HG03342 (cell line): ENCODE results near the gene TYROBP.
"Not testable (repeated sequence)": the region's sequence is repeated elsewhere in the genome, so short reads cannot be mapped to it uniquely, and the experiment has no call there.

ENCODE experiments used
- ATAC-seq: cut with Tn5 transposase; IDR thresholded peaks from one replicate; pipeline ENCODE4 v1.9.1; 2021; ENCODE audit warnings: mild to moderate bottlenecking, moderate library complexity; ENCODE audit not compliant: unreplicated experiment

The TYROBP gene

DNA sequence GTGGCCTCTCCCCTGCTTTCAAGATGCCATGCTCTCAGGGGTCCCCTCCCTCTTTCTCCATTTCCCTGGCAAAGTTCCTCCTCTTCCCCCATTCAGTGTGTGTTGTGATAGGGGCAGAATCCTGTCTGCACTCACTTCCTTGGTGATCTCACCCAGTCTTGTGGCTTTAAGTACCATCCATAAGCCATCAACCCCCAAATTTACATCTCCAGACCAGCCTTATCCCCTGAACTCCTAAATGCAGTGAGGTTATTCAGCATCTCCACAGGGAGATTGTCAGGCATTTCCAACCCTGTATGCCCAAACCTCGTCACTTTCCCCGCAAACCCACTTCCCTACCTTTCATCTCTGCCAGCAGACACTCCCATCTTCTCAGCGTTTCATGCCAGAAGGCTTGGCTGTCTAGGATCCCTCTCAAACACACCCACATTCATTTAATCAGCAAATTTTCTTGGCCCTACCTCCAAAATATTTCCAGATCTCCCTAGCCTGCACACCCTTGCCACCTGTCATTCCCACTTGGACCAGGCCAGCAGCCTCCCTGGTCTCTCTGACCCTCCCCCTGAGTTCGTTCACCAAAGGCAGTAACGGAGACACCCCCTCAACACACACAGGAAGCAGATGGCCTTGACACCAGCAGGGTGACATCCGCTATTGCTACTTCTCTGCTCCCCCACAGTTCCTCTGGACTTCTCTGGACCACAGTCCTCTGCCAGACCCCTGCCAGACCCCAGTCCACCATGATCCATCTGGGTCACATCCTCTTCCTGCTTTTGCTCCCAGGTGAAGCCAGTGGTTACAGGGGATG, 6.0 kb downstream of the TYROBP start, which contains the start of gene HCST:
Gene HCST, plus strand, starts transcription at position 676 of the 808 bp plus-strand sequence. Its CDS starts 65 bp downstream, at position 741.
- no peak for ATAC-seq

DNA sequence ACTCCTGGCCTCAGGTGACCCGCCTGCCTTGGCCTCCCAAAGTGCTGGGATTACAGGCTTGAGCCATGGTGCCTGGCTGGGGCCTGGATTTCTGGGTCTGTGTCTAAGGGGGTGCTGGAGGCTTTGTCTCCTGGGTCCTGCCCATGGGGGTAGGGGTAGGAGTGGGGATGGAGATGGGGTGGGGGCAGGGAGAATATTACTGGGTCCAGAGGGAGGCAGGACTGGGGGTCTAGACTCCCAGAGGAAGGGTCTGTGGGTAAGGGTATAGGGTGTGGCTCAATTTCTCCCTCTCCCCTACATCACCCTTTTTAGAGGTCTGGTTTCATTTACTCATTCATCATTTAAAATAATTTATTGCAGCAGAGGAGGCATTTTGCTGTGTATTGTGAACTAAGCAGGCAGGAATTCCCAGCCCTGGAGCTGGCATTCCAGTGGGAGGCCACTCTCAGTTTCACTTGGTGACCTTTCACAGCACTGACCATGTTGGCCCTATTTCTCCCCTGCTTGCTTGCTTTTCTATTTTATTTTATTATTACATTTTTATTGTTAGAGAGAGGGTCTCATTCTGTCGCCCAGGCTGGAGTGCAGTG, 6.9 kb downstream of the TYROBP start:
- no peak for ATAC-seq

GRCh38 chr19:35899547-35900214, 8.4 kb downstream of the TYROBP start:
- no peak for ATAC-seq

- ATAC-seq, result no peak
Measured at GRCh38 chr19:35898499-35898809, 9.6 kb downstream of the TYROBP start.

DNA sequence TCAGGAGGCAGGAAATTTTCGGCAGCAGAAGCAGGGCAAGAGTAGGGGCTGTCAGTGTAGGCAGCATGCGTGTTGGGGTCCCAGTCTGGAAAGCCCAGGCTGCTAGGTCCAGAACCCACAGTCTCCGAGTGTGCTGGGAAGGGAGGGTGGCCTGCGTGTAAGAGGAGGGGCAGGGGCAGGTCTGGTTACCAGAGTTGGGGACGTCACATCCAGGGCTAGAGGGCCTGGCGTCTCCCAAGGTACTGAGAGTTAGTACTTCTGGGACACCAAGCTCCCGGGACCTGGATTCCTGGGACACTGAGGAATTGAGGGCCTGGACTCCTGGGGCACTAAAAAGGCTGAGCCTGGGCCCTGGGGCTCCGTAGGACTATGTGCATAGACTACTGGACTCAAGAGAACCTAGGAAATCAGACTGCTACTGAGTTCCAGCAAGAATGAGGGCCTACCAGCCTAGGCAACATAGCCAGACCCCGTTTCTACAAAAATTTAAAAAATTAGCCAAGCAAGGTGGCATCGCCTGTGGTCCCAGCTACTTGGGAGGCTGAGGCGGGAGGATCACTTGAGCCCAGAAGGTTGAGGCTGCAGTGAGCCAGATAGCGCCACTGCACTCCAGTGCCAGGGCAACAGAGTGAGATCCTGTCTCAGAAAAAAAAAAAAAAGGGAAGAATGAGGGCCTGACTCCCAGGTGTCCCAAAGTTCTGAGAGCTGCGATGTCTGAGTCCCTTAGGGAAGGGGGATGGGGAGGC, 10.2 kb downstream of the TYROBP start:
- no peak for ATAC-seq

GRCh38 chr19:35896643-35897040, 11.5 kb downstream of the TYROBP start:
- ATAC-seq, result no peak

- no peak for ATAC-seq
Measured at GRCh38 chr19:35895911-35896642, 12.0 kb downstream of the TYROBP start.

DNA sequence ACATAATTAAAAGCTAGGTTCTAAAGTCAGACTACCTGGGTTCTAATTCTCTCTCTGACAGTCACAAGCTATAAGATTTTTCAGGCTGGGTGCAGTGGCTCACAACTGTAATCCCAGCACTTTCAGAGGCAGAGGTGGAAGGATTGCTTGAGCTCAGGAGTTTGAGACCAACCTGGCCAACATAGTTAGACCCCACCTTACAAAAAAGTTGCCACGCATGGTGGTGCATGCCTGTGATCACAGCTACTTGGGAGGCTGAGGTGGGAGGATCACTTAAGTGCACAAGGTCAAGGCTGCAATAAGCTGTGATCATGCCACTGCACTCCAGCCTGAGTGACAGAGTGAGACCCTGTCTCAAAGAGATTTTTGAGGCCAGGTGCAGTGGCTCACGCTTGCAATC, 13.8 kb downstream of the TYROBP start:
- no peak for ATAC-seq

- not testable (repeated sequence) for ATAC-seq
Measured at GRCh38 chr19:35891819-35892218, 16.3 kb downstream of the TYROBP start.

GRCh38 chr19:35890113-35890650, 17.9 kb downstream of the TYROBP start:
- ATAC-seq, result no peak

DNA sequence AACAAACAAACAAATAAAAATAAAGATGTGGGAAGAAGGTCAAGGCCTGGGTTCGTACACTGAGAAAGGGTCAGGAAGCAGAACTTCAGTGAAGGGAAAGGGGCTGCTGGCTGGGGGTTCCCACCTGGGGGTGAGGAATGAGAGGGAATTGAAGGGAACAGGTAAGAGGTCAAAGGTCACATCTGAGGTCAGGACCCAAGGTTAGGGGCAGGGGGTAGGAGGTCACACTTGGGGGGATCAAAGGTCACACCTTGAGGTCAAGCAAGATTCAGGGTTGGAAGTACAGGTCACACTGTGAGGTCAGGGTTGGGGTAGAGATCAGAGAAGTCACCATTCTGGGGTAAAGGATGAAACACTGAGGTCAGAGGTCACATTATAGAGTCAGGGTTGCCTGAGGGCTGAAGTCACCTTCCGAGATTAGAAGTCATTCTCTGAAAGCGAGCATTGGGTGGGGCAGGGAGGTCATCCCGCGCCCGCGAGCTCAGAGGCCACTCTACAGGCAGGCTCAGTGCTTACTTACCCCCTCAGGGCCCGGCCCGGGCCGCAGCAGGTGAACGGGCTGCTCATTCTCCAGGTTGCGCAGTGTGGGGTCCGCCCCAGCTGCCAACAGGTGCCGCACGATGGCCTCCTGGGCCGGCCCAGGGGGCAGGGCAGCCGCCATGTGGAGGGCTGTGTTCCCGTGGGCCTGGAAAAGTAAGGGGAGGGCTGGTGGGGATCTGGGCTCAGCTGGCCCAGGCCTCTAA, 18.6 kb downstream of the TYROBP start:
- ATAC-seq, result no peak

DNA sequence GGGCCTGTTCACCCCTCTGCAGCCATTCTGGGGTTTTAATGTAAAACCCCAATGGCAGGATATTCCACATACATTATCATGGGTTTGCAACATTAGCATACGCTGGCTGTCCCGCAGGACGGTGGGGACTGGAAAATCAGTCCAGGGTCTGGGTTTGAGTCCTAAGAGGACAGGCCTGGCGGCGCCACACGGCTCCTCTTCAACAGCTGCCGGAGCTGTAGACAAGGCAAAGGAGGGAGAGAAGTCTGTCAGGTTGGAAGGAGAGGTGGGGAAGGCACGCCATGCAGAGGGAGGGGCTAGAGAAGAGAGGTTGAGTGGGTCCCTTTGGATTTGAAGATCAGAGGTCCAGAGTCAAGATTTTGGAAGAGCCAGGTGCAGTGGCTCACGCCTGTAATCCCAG, 19.7 kb downstream of the TYROBP start:
- ATAC-seq, result no peak

DNA sequence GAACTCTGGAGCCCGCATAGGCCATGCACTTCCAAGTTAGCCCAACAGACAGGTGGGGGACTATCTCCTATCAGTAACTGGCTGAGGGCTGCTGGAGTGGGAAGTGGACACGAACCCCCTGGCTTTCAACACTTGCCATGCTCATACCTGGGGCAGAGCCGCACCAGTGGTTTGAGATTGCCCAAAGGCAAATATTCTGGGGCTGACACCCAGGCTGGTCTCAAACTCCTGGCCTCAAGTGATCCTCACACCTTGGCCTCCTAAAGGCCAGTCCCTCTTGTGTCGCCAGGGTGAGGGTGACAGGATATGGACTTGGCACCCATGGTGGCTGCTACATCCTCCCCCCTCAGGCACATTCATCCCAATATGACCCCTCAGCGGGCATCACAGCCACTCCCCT, 20.9 kb downstream of the TYROBP start:
- no peak for ATAC-seq

DNA sequence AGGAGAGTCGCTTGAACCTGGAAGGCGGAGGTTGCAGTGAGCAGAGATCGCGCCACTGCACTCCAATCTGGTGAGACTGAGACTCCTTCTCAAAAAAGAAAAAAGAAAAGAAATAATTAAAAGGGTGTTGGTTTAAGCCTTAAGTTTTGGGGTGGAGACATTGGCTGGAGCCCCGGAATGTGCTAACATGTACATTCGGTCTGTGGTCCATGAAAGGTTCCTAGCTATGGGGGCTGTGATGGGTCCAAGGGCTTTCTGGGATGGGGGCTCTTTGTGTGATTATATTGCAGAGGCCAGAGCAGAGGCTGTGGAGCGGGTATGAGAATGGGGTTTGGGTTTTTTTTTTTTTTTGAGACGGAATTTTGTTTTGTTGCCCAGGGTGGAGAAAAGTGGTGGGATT, 22.2 kb downstream of the TYROBP start:
- ATAC-seq, result no peak

DNA sequence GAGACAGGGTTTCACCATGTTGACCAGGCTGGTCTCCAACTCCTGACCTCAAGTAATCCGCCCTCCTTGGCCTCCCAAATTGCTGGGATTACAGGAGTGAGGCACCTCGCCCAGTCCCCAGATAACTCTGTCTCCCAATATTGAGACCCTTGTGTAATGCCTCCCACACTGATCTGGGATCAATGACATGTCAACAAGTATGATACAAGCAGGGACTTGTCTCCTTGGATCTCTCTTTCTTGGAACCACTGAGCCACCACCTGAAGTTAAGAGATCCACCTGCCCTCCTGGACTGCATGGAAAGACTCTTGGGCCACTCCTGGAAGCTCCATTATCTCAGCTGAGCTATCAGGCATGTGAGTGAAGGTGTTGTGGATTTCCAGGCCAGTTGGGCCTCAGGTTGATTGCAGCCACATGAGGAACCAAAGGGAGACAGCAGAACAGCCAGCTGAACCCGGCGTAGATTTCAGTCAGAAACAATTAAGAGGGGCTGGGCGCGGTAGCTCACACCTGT, 22.8 kb downstream of the TYROBP start:
- ATAC-seq, result no peak

- no peak for ATAC-seq
Measured at GRCh38 chr19:35883882-35884281, 24.2 kb downstream of the TYROBP start.

- no peak for ATAC-seq
Measured at GRCh38 chr19:35882114-35882832, 25.8 kb downstream of the TYROBP start.

DNA sequence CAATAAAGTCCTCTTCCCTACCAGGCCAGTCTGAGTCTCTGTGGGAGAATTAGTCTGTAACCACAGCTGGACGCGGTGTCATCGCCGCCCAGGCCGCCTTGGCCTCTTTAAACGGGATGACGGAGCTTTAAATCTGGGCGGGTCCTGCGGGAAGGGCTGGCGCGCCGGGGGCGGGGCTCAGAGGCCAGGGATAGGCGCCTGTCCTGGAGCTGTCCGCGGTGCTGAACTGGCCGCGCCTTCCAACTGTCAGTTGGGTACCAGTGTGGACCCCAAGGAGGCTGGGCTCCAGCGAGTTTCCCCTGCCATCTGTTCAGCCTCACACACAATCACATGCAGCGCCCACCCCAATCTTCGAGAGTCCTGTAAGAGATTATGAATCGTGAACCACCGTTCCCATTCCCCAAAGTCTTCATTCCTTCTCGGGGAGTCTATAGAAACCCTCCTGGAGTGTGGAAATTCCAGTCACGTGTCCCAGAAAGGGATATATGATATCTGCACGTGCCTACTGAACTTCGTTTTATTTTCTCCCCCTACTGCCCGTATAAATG, 28.3 kb downstream of the TYROBP start:
- no peak for ATAC-seq

GRCh38 chr19:35879068-35879467, 29.0 kb downstream of the TYROBP start:
- no peak for ATAC-seq
